ENCODE results near the gene PTTG1.

DNA sequence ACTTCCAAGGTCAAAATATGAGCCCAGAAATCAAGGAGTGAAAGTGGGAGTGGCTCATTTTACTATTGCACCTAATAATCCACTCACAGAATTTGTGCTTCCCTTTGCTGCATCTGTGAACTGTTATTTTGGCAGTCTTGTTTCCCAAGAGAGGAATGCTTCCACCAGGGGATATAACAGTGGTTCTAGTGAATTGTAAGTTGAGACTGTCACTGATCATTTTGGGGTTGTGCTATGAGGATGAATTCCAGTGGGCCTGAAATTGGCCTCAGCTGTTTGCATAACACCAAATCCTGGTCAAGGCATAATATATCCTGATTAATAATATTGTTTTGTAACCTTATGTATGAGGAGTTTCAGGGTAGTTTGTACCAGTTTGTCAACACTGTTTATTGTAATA is 36.2 kb upstream of the PTTG1 start:
- no peak for TF ChIP-seq CTCF (conservative IDR thresholded peaks at IDR 0.05; ENCODE audit: low read depth in 2 of 2)
- no peak for TF ChIP-seq POLR2AphosphoS5 (IDR thresholded peaks at IDR 0.05; ENCODE audit: low read depth)
- no peak for TF ChIP-seq REST (IDR thresholded peaks at IDR 0.05; ENCODE audit: unreplicated experiment)
- TF ChIP-seq EZH2 (IDR thresholded peaks at IDR 0.05; ENCODE audit: low read depth, unreplicated experiment), result no peak
- no peak for TF ChIP-seq EZH2phosphoT487 (IDR thresholded peaks at IDR 0.05; ENCODE audit: unreplicated experiment)
- no peak for TF ChIP-seq CREB1 (CRISPR knock-in tag; IDR thresholded peaks at IDR 0.05; ENCODE audit: low read depth)
- TF ChIP-seq JUNB (IDR thresholded peaks at IDR 0.05; ENCODE audit: unreplicated experiment), result no peak
- TF ChIP-seq ETS1 (IDR thresholded peaks at IDR 0.05), result no peak
